Uterus (tissue), 4 donors: ENCODE results near the gene HGS. TPM values are rescaled to one million over a fixed set of nuclear protein-coding genes. Genes with fewer than 3 reads are reported as not detected.

ENCODE experiments used
- DNase-seq, 2 donors: peaks; one replicate each; pipeline ENCODE4 v3.0.0-alpha.2; 2019 to 2020
- H3K27ac ChIP-seq, 2 donors: fragments of 200-600 bp; sonication (generic); 1 replicate in 1 of 2; 2 replicates in 1 of 2; pipeline ENCODE4 v1.5.1; 2016 to 2018
- H3K27me3 ChIP-seq, 2 donors: fragments of 200-600 bp; sonication (generic); one replicate each; pipeline ENCODE4 v1.5.1; 2018 to 2019; ENCODE audit warnings: control low read depth in 1 of 2
- H3K36me3 ChIP-seq, 2 donors: fragments of 200-600 bp; sonication (generic); one replicate each; pipeline ENCODE4 v1.5.1; 2019; ENCODE audit warnings: control low read depth in 1 of 2
- H3K4me1 ChIP-seq, 2 donors: fragments of 200-600 bp; sonication (generic); one replicate each; pipeline ENCODE4 v1.5.1; 2018 to 2019; ENCODE audit warnings: control low read depth in 1 of 2
- H3K4me3 ChIP-seq, 2 donors: fragments of 200-600 bp; sonication (generic); 1 replicate in 1 of 2; 2 replicates in 1 of 2; pipeline ENCODE4 v1.5.1; 2018 to 2019; ENCODE audit warnings: mild to moderate bottlenecking in 1 of 2
- H3K9me3 ChIP-seq, 2 donors: fragments of 200-600 bp; sonication (generic); one replicate each; pipeline ENCODE4 v1.5.1; 2019; ENCODE audit warnings: control low read depth in 1 of 2
- CTCF ChIP-seq, 4 experiments: fragments of 200-600 bp in 2 of 4; fragments of 450-650 bp in 2 of 4; sonication (generic) in 2 of 4; IDR thresholded peaks; one replicate each; pipeline ENCODE4 v1.5.1; 2016 to 2019; ENCODE audit warnings: antibody characterized with exemption in 4 of 4, mild to moderate bottlenecking in 2 of 4, moderate library complexity in 1 of 4
- POLR2A ChIP-seq, 2 donors: fragments of 450-650 bp; IDR thresholded peaks; one replicate each; pipeline ENCODE4 v1.6.1; 2016; ENCODE audit warnings: antibody characterized with exemption in 2 of 2, mild to moderate bottlenecking in 1 of 2, moderate library complexity in 1 of 2
- intact Hi-C: fragments of 100-400 bp; cut with DNase I; formaldehyde crosslinking; loops from one replicate; pipeline ENCODE4 v1.15.1; 2023; ENCODE audit warnings: low total_unique reads
- total RNA-seq, 4 donors: library from RNA; depleted of rRNA in 3 of 4; stranded (reverse); fragments of >200 nt in 3 of 4; gene quantifications; one replicate each; pipeline versions ENCODE4 v1.1.0 to v1.2.4, GENCODE V29; 2014 to 2023
- donor health status: DM: yes; HTN: yes; CAD: no.

HGS gene
- total RNA-seq, 4 donors from 2014 or later: 21.0 to 121 (median 72.5) TPM

GRCh38 chr17:81651692-81652091, 32.1 kb upstream of the HGS start:
- Histone ChIP-seq H3K36me3 (no peaks in the 10 kb centered on the region), H3K27ac (no peak overlapping the region), H3K4me1 (no peaks in the 10 kb centered on the region), H3K9me3 (peaks cover 0 to 8% of the 10 kb centered on the region in 2 donors), H3K27me3 (peaks cover 13 to 23% of the 10 kb centered on the region in 2 donors), H3K4me3 (no peak overlapping the region)
- DNase-seq: no peak
- TF ChIP-seq POLR2A (IDR thresholded peaks at IDR 0.05) (no peak), CTCF (IDR thresholded peaks at IDR 0.05) (no peak)
- intact Hi-C loops: no loop called here

- intact Hi-C loops: no loop called here
- peaks cover 13 to 23% of the 10 kb centered on the region in 2 donors for H3K27me3 ChIP-seq
- H3K4me3 ChIP-seq: no peak overlapping the region
Measured at GRCh38 chr17:81652906-81653771, 30.7 kb upstream of the HGS start.

GRCh38 chr17:81655378-81656117, 28.3 kb upstream of the HGS start:
- Histone ChIP-seq H3K4me3 (no peak overlapping the region), H3K4me1 (no peaks in the 10 kb centered on the region), H3K36me3 (no peaks in the 10 kb centered on the region), H3K9me3 (no peaks in the 10 kb centered on the region), H3K27me3 (peaks cover 4 to 6% of the 10 kb centered on the region in 2 donors), H3K27ac (no peak overlapping the region)
- intact Hi-C loops: no loop called here
- TF ChIP-seq CTCF (IDR thresholded peaks at IDR 0.05) (no peak), POLR2A (IDR thresholded peaks at IDR 0.05) (no peak)
- no peak for DNase-seq

More at GRCh38 chr17:81652906-81653771, 30.7 kb upstream of the HGS start:
- H3K9me3 ChIP-seq: peaks cover 0 to 8% of the 10 kb centered on the region in 2 donors
- H3K27ac ChIP-seq: no peak overlapping the region
- no peaks in the 10 kb centered on the region for H3K36me3 ChIP-seq
- no peak for DNase-seq
- H3K4me1 ChIP-seq: no peaks in the 10 kb centered on the region
- no peak for TF ChIP-seq CTCF (IDR thresholded peaks at IDR 0.05)
- no peak for TF ChIP-seq POLR2A (IDR thresholded peaks at IDR 0.05)

GRCh38 chr17:81656118-81656743, 27.6 kb upstream of the HGS start, which contains the start of gene PDE6G:
PDE6G (minus strand) TSS chr17:81656542; CDS start chr17:81653305, 3,237 bp downstream.
- Histone ChIP-seq H3K4me1 (no peaks in the 10 kb centered on the region), H3K36me3 (no peaks in the 10 kb centered on the region), H3K4me3 (no peak within 1 kb of the TSS), H3K27ac (no peak within 1 kb of the TSS), H3K9me3 (no peaks in the 10 kb centered on the region), H3K27me3 (peaks cover 0 to under 1% of the 10 kb centered on the region in 2 donors)
- no peak for DNase-seq
- TF ChIP-seq POLR2A (IDR thresholded peaks at IDR 0.05) (no peak), CTCF (IDR thresholded peaks at IDR 0.05) (no peak)
- intact Hi-C loops: no loop called here
